ENCODE results near the gene AR.

DNA sequence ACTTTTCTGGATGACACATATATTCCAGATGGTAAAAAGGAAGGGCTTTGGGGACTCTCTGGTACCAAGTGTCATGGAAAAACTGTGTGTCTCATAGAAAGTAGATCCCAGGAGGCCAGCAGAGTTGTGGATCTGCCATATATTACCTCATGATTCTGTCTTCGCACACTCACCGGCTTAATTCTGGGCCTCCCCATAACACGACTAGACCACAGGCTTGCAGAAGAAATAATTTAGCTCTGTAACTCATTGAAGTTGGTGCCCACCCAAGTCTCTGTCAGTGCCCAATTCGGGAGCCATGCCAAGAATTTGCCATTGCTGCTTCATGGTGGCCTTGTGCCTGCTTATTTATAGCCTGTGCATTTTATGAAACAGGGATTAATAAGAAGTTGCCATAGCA lies 104.5 kb downstream of the AR start:
- no peak for TF ChIP-seq CTCF (IDR thresholded peaks at IDR 0.05; ENCODE audit: low read length)
- TF ChIP-seq EZH2phosphoT487 (IDR thresholded peaks at IDR 0.05; ENCODE audit: low read length): no peak
- no peak for TF ChIP-seq EZH2 (optimal IDR thresholded peaks at IDR 0.05; ENCODE audit: low read depth, low read length)
